MM.1S (cell line): ENCODE measurements around the gene CCDC187.
A peak's percentile ranks its signal among the peaks of the same experiment; 100 is the strongest.

ENCODE experiments used
- DNase-seq: peaks from one replicate; pipeline ENCODE4 v3.0.0-alpha.2; 2015
- H2AFZ ChIP-seq: fragments of 300-600 bp; sonication (generic); 2 replicates; pipeline ENCODE4 v1.6.0; 2016; ENCODE audit warnings: antibody characterized with exemption, low read length
- H3F3A ChIP-seq: fragments of 300-600 bp; sonication (generic); 2 replicates; pipeline ENCODE4 v1.6.1; 2016; ENCODE audit warnings: mild to moderate bottlenecking, antibody characterized with exemption, low read length, moderate library complexity, mixed read lengths; ENCODE audit not compliant: insufficient read depth
- H3K27ac ChIP-seq: fragments of 300-600 bp; sonication (generic); 2 replicates; pipeline ENCODE4 v1.5.1; 2016; ENCODE audit warnings: mild to moderate bottlenecking, low read length
- H3K27me3 ChIP-seq: fragments of 300-600 bp; sonication (generic); replicated peaks from 2 replicates; pipeline ENCODE4 v1.6.0; 2016; ENCODE audit warnings: low read length; ENCODE audit not compliant: insufficient read depth
- H3K36me3 ChIP-seq: fragments of 300-600 bp; sonication (generic); replicated peaks from 2 replicates; pipeline ENCODE4 v1.6.1; 2016; ENCODE audit warnings: mild to moderate bottlenecking, low read length, mixed read lengths; ENCODE audit not compliant: insufficient read depth
- H3K4me1 ChIP-seq: fragments of 300-600 bp; sonication (generic); 2 replicates; pipeline ENCODE4 v1.6.1; 2016; ENCODE audit warnings: low read length, mixed read lengths
- H3K4me2 ChIP-seq: fragments of 300-600 bp; sonication (generic); 2 replicates; pipeline ENCODE4 v1.6.0; 2016; ENCODE audit warnings: low read depth, low read length
- H3K4me3 ChIP-seq: fragments of 300-600 bp; sonication (generic); 2 replicates; pipeline ENCODE4 v1.5.1; 2016; ENCODE audit warnings: low read length, mixed read lengths
- H3K79me2 ChIP-seq: fragments of 300-600 bp; sonication (generic); 2 replicates; pipeline ENCODE4 v1.6.1; 2016; ENCODE audit warnings: mixed run types, low read length, mixed read lengths
- H3K9ac ChIP-seq: fragments of 300-600 bp; sonication (generic); 2 replicates; pipeline ENCODE4 v1.6.1; 2016; ENCODE audit warnings: low read length, mixed read lengths
- H3K9me2 ChIP-seq: fragments of 300-600 bp; sonication (generic); replicated peaks from 2 replicates; pipeline ENCODE4 v1.6.1; 2016; ENCODE audit warnings: mild to moderate bottlenecking, low read length, mixed read lengths; ENCODE audit not compliant: insufficient read depth
- H3K9me3 ChIP-seq: fragments of 300-600 bp; sonication (generic); replicated peaks from 2 replicates; pipeline ENCODE4 v1.6.1; 2016; ENCODE audit warnings: mild to moderate bottlenecking, low read length, mixed read lengths; ENCODE audit not compliant: insufficient read depth
- H4K20me1 ChIP-seq: fragments of 300-600 bp; sonication (generic); 2 replicates; pipeline ENCODE4 v1.6.1; 2016; ENCODE audit warnings: mild to moderate bottlenecking, low read length, moderate library complexity, mixed read lengths; ENCODE audit not compliant: insufficient read depth
- EZH2 ChIP-seq: fragments of 300-600 bp; sonication (generic); optimal IDR thresholded peaks from 2 replicates; pipeline ENCODE3; 2017; ENCODE audit warnings: low read depth, mild to moderate bottlenecking, antibody characterized with exemption, low read length, mixed read lengths
- EZH2phosphoT487 ChIP-seq: fragments of 300-600 bp; sonication (generic); IDR thresholded peaks from 2 replicates; pipeline ENCODE4 v1.6.1; 2018; ENCODE audit warnings: antibody characterized with exemption, low read length
- TF ChIP-seq, protein P1 (sequence below): fragments of 300-600 bp; sonication (generic); IDR thresholded peaks from 2 replicates; pipeline ENCODE4 v1.5.1; 2016; ENCODE audit warnings: antibody characterized with exemption, low read length, mixed read lengths

CCDC187 gene

GRCh38 chr9:136290508-136291000 is 13.3 kb downstream of the CCDC187 start:
- no peak for TF ChIP-seq EZH2phosphoT487
- TF ChIP-seq, protein P1, sequence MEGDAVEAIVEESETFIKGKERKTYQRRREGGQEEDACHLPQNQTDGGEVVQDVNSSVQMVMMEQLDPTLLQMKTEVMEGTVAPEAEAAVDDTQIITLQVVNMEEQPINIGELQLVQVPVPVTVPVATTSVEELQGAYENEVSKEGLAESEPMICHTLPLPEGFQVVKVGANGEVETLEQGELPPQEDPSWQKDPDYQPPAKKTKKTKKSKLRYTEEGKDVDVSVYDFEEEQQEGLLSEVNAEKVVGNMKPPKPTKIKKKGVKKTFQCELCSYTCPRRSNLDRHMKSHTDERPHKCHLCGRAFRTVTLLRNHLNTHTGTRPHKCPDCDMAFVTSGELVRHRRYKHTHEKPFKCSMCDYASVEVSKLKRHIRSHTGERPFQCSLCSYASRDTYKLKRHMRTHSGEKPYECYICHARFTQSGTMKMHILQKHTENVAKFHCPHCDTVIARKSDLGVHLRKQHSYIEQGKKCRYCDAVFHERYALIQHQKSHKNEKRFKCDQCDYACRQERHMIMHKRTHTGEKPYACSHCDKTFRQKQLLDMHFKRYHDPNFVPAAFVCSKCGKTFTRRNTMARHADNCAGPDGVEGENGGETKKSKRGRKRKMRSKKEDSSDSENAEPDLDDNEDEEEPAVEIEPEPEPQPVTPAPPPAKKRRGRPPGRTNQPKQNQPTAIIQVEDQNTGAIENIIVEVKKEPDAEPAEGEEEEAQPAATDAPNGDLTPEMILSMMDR: no peak
- no peak for TF ChIP-seq EZH2
- no peaks in the 10 kb centered on the region for H3K9me3 ChIP-seq
- no peaks in the 10 kb centered on the region for H3K9me2 ChIP-seq

GRCh38 chr9:136289651-136290507 is 14.0 kb downstream of the CCDC187 start:
- TF ChIP-seq EZH2phosphoT487: no peak
- TF ChIP-seq, protein P1: peak; percentile 49
- Histone ChIP-seq H3K9me2 (no peaks in the 10 kb centered on the region), H3K79me2 (no peaks in the 10 kb centered on the region), H3K4me1 (no peaks in the 10 kb centered on the region), H3K4me2 (peak overlapping the region; percentile 43; the same call in 1 of the 2 replicates), H3K27ac (no peak overlapping the region), H3K27me3 (peaks cover 70% of the 10 kb centered on the region), H3K9me3 (no peaks in the 10 kb centered on the region), H3K9ac (no peak overlapping the region), H3F3A (no peaks in the 10 kb centered on the region), H3K36me3 (no peaks in the 10 kb centered on the region), H3K4me3 (no peak overlapping the region), H4K20me1 (no peaks in the 10 kb centered on the region), H2AFZ (peak overlapping the region; percentile 58)
- DNase-seq: peak; percentile 59

More at GRCh38 chr9:136290508-136291000, 13.3 kb downstream of the CCDC187 start:
- Histone ChIP-seq H3F3A (no peaks in the 10 kb centered on the region), H3K79me2 (no peaks in the 10 kb centered on the region), H2AFZ (no peak overlapping the region), H3K27me3 (peaks cover 70% of the 10 kb centered on the region), H3K4me1 (no peaks in the 10 kb centered on the region), H4K20me1 (no peaks in the 10 kb centered on the region), H3K4me3 (no peak overlapping the region), H3K27ac (no peak overlapping the region), H3K4me2 (no peak overlapping the region), H3K36me3 (no peaks in the 10 kb centered on the region), H3K9ac (no peak overlapping the region)
- DNase-seq: no peak

- Histone ChIP-seq H3K4me1 (0 out of 2 replicates have a peak, but pooled peaks cover 3% of the 10 kb centered on the region), H3K9ac (no peak overlapping the region), H3K27me3 (peaks cover 82% of the 10 kb centered on the region), H4K20me1 (no peaks in the 10 kb centered on the region), H3K27ac (no peak overlapping the region), H2AFZ (no peak overlapping the region), H3K4me3 (no peak overlapping the region), H3K36me3 (no peaks in the 10 kb centered on the region), H3F3A (no peaks in the 10 kb centered on the region), H3K4me2 (no peak overlapping the region), H3K79me2 (no peaks in the 10 kb centered on the region), H3K9me3 (no peaks in the 10 kb centered on the region), H3K9me2 (no peaks in the 10 kb centered on the region)
- no peak for TF ChIP-seq EZH2
- TF ChIP-seq, protein P1: no peak
- TF ChIP-seq EZH2phosphoT487: no peak
- DNase-seq: no peak
These were observed 15.7 kb downstream of the CCDC187 start for GRCh38 chr9:136287960-136288753.
